Activated CD4-positive, alpha-beta T cell treated with anti-CD3 and anti-CD28 coated beads for 36 hours (primary cell): Measurements from ENCODE around the gene ZFP69. TPM values are rescaled to one million over a fixed set of nuclear protein-coding genes. Genes with fewer than 3 reads are reported as not detected.

Experiments used
- ATAC-seq: fragments of 200-7000 bp; cut with Tn5 transposase; one replicate; pipeline ENCODE4 v1.10.0; 2021; ENCODE audit warnings: mild to moderate bottlenecking, moderate library complexity
- CTCF ChIA-PET: fragments of 350-600 bp; sonication (Branson Sonifier 250); formaldehyde crosslinking; loops from one replicate; lab custom pipeline; 2021; ENCODE audit warnings: antibody characterized with exemption; lab: Charles Lee
- POLR2A ChIA-PET: fragments of 350-600 bp; sonication (Branson Sonifier 250); formaldehyde crosslinking; loops from one replicate; lab custom pipeline; 2021; ENCODE audit warnings: antibody characterized with exemption, inconsistent platforms; lab: Charles Lee
- DNase-seq: peaks from one replicate; pipeline ENCODE4 v3.0.0-alpha.2; 2020
- H3K27ac Mint-ChIP-seq: one replicate; pipeline ENCODE4 v1.8.0; 2021; ENCODE audit warnings: mixed read lengths
- H3K27me3 Mint-ChIP-seq: one replicate; pipeline ENCODE4 v1.8.0; 2021; ENCODE audit warnings: mixed read lengths
- H3K36me3 Mint-ChIP-seq: one replicate; pipeline ENCODE4 v1.8.0; 2021; ENCODE audit warnings: low read depth, mixed read lengths
- H3K4me1 Mint-ChIP-seq: one replicate; pipeline ENCODE4 v1.8.0; 2021; ENCODE audit warnings: mixed read lengths
- H3K4me3 Mint-ChIP-seq: one replicate; pipeline ENCODE4 v1.8.0; 2021; ENCODE audit warnings: mild to moderate bottlenecking, moderate library complexity, mixed read lengths
- H3K9me3 Mint-ChIP-seq: one replicate; pipeline ENCODE4 v1.8.0; 2021; ENCODE audit warnings: low read depth, mixed read lengths
- intact Hi-C, 2 experiments: fragments of 100-400 bp; cut with DNase I in 1 of 2; cut with micrococcal nuclease in 1 of 2; formaldehyde crosslinking; loops; one replicate each; pipeline versions ENCODE4 v1.14.2 to v1.15.1; 2022 to 2024; cut with DNase I, micrococcal nuclease
- total RNA-seq, 2 experiments: library from RNA; stranded (reverse); gene quantifications; one replicate each; pipeline ENCODE4 v1.2.3, GENCODE V29; 2021

ZFP69 gene
- total RNA-seq, 2 experiments from 2014 or later = 4.6 to 5.4 TPM

DNA sequence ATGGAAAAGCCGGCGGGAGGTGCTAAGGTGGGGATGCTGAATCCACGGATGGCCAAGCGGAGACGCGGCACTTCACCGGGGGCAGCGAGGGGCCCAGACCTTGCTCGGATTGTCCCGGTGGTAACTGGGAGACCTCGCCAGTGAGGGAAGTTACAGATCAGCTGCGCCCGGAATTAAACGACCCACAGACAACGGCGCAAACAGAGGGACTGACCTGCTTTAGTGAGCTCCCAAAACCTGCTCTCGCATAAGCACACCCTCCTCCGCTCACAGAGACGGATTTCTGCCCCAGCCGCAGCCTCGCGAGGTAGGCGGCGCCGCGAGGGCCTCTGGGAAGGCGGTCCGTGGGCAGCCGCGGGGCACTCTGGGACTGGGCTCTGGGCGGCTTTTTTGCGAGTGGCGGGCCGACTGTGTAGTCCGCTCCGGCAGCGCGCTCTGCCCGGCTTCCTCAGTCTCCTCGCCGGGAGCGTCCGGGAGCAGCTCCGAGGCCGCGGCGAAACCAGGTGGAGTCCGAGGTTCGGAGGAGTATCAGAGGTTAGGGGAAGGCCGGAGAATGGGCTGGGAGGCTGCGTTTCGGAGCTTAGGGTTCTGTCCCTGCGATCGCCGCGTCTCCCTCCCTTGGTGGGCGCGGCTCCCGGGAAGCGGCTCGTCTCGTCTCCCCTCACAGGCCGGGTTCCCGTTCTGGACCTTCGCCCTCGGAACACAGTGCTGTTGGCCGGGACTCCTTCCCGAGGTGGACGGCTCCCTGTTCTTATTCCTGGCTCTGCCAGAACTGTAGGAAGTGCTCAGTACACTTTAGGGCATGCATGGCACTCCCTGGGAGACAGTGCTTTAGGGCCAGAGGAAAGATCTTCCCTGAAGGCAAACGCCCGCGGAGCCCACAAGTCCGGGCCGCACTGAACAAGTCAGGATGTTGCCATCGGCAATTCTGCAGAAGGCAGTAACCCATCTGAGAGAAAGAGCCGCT is 31.6 kb downstream of the ZFP69 start, which contains the start of gene EXO5:
EXO5 (plus strand) TSS at position 393 of the 967 bp plus-strand sequence. CDS start 5,778 bp downstream, outside the sequence.
- H3K27me3 Mint-ChIP-seq = no peaks in the 10 kb centered on the region
- peak within 1 kb of the TSS; percentile 88 for H3K27ac Mint-ChIP-seq
- CTCF ChIA-PET = interaction anchor here (1.1 to 1.8 kb wide), 4 partner anchors 9 to 1290 kb away, joined by 3 to 15 read pairs (median 3); partner anchors contain the start of gene ZNF684
- H3K4me1 Mint-ChIP-seq = peaks cover 14% of the 10 kb centered on the region
- peaks cover 22% of the 10 kb centered on the region for H3K9me3 Mint-ChIP-seq
- POLR2A ChIA-PET = interaction anchor here (0.6 to 1.0 kb wide), 5 partner anchors 24 to 341 kb away, joined by 3 to 6 read pairs (median 4); partner anchors contain the start of gene ZFP69
- peak; percentile 99 for ATAC-seq
- peak within 1 kb of the TSS; percentile 75 for H3K4me3 Mint-ChIP-seq
- peaks cover 60% of the 10 kb centered on the region for H3K36me3 Mint-ChIP-seq
- DNase-seq = peak; percentile 94
- intact Hi-C loops = loop anchor here (1.0 kb wide), 4 partner anchors 23 to 58 kb away; partner anchors contain the start of genes ZNF684 (in 2 of the 2), ZFP69 (in 1 of the 2) and ZFP69B (in 1 of the 2)

DNA sequence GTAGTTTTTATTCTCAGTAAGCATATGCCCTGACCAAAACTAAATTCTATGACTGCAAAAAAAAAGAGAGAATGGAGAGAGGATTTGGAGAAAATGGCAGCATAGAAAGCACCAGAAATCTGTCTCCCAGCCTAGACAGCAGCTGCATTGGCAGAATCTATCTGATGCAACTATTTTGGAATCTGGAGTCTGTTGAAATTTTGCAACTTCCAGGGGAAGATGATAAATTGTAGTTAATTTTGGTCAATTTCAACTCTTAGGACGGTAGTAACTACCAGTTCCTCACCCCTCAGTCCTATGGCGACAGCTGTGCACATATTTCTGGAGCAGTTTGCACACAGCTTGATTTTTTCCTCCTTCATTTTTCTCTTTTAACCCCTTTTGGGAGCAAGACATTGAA is 42.4 kb downstream of the ZFP69 start:
- POLR2A ChIA-PET = interaction anchor here (0.6 kb wide), 1 partner anchor 178 kb away, joined by 3 read pairs; no protein-coding TSS in a partner anchor
- ATAC-seq (no peak), DNase-seq (no peak)
- no peak overlapping the region for H3K27ac Mint-ChIP-seq
- intact Hi-C loops = no loop called here
- peaks cover 41% of the 10 kb centered on the region for H3K9me3 Mint-ChIP-seq
- peaks cover 3% of the 10 kb centered on the region for H3K27me3 Mint-ChIP-seq
- no peaks in the 10 kb centered on the region for H3K4me1 Mint-ChIP-seq
- peaks cover 27% of the 10 kb centered on the region for H3K36me3 Mint-ChIP-seq
- CTCF ChIA-PET = interaction anchor here (1.4 kb wide), 1 partner anchor 13 kb away, joined by 4 read pairs; no protein-coding TSS in a partner anchor
- no peak overlapping the region for H3K4me3 Mint-ChIP-seq

DNA sequence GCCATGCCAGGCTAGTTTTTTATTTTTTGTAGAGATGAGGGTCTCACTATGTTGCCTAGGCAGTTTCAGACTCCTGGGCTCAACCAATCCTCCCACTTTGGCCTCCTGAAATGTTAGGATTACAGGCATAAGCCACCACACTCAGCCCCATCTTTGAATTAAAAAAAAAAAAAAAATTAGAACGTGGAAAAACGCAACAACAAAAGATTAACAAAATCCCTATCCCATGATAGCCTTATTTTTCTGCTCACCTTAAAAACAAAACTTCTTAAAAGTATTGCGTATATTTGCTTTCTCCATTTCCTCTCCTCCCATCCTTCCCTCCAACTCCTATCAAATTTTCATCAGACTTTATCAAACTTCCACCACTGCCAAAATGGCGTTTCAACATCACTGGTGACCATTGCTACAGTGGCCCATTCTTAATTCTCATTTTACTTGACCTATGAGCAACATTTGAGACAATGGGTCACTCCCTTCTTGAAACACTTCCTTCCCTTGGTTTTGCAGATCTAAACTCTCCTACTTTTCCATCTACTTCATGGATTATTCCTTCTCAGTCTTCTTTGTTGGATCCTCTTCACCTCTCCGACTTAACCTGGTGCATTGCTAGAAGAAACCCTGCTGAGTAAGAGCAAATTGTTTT is 53.8 kb downstream of the ZFP69 start:
- Mint-ChIP-seq H3K4me3 (peak overlapping the region; percentile 88), H3K9me3 (peaks cover 12% of the 10 kb centered on the region), H3K27me3 (peaks cover 10% of the 10 kb centered on the region), H3K4me1 (peaks cover 17% of the 10 kb centered on the region), H3K36me3 (peaks cover 16% of the 10 kb centered on the region), H3K27ac (peak overlapping the region; percentile 83)
- ATAC-seq (no peak), DNase-seq (no peak)
- intact Hi-C loops = loop anchor here (1.0 to 5.0 kb wide), 8 partner anchors 23 to 369 kb away; partner anchors contain the start of genes EXO5 (in 2 of the 2), RIMS3 (in 2 of the 2), ZFP69B (in 2 of the 2) and CITED4 (in 1 of the 2)
- CTCF ChIA-PET = interaction anchor here (0.7 to 2.4 kb wide), 11 partner anchors 21 to 422 kb away, joined by 3 to 15 read pairs (median 3); partner anchors contain the start of genes EXO5 and NFYC
- POLR2A ChIA-PET = interaction anchor here (0.8 to 1.0 kb wide), 2 partner anchors 158 to 449 kb away, joined by 3 read pairs; partner anchors contain the start of gene SMAP2

DNA sequence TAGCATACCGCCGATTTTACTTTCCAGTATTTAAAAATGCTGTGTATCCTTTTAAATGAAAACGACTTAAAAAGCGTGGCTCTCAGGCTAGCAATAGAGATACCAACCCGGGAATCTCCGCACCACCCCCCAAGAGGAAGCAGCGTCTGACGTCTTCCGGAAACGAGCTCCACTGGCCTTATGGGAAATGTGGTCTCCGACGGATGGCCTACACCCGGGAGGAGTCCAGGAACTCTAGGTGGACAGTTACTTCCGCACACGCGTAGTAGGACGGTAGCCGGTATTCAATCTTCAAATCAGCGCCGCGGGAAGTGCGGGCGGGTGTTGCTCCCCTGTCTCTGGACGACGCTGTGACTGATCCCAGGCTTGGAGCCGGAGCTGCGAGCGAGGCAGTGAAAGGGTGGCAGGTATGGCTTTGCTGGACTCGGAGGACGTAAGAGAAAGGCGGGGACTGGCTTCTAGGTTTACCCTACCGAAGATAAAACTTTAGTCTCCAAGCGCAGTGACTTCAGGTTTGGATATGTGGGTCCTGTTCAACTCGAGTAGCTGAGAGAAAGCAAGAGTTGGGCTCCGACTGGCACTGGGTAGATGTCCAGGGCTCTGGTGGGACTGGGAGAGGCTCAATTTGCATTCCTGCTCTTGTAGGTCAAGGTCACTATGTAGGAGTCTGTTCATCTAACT is 54.4 kb downstream of the ZFP69 start, which contains the start of gene ZNF684:
ZNF684 (plus strand) TSS at position 257 of the 681 bp plus-strand sequence. CDS start 1,530 bp downstream, outside the sequence.
- peak; percentile 91 for DNase-seq
- POLR2A ChIA-PET = interaction anchor here (0.7 to 1.0 kb wide), 3 partner anchors 82 to 449 kb away, joined by 3 to 4 read pairs (median 3); partner anchors contain the start of gene SMAP2
- peak within 1 kb of the TSS; percentile 83 for H3K27ac Mint-ChIP-seq

DNA sequence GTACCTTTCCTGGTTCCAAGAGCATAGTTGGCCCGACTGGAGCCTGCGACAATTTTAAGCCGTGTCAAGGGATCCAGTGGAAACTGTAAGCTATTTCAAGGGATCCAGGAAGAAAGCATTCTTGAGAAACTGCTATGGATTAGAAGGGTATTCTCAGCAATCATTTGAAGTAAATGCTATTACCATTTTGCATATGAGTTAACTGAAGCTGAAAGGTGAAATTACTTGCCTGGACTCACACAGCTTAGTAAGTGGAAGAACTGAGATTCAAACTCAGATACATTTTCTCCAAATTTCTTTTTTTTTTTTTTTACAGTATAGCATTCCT is 54.9 kb downstream of the ZFP69 start:
- ChIA-PET POLR2A (interaction anchor here (0.7 kb wide), 1 partner anchor 82 kb away, joined by 4 read pairs; no protein-coding TSS in a partner anchor), CTCF (interaction anchor here (0.6 to 2.4 kb wide), 33 partner anchors 8 to 1103 kb away, joined by 3 to 15 read pairs (median 4); partner anchors contain the start of genes EXO5, NFYC and ZFP69B)
- DNase-seq (no peak), ATAC-seq (no peak)
- intact Hi-C loops = loop anchor here (2.0 to 5.0 kb wide), 4 partner anchors 135 to 387 kb away; partner anchors contain the start of genes CITED4 (in 1 of the 2), RIMS3 (in 1 of the 2) and RLF (in 1 of the 2)
- Mint-ChIP-seq H3K27ac (peak overlapping the region; percentile 83), H3K4me1 (peaks cover 17% of the 10 kb centered on the region), H3K9me3 (peaks cover 8% of the 10 kb centered on the region), H3K4me3 (peak overlapping the region; percentile 88), H3K36me3 (peaks cover 20% of the 10 kb centered on the region), H3K27me3 (peaks cover 6% of the 10 kb centered on the region)

More for the DNA sequence above, 54.4 kb downstream of the ZFP69 start, which contains the start of gene ZNF684:
- peak; percentile 98 for ATAC-seq
- CTCF ChIA-PET = interaction anchor here (0.6 to 2.4 kb wide), 24 partner anchors 8 to 689 kb away, joined by 3 to 15 read pairs (median 4); partner anchors contain the start of genes EXO5, NFYC and ZFP69B
- Mint-ChIP-seq H3K36me3 (peaks cover 17% of the 10 kb centered on the region), H3K27me3 (peaks cover 6% of the 10 kb centered on the region), H3K4me3 (peak within 1 kb of the TSS; percentile 88), H3K4me1 (peaks cover 17% of the 10 kb centered on the region), H3K9me3 (peaks cover 8% of the 10 kb centered on the region)
- intact Hi-C loops = loop anchor here (1.0 to 5.0 kb wide), 9 partner anchors 23 to 387 kb away; partner anchors contain the start of genes EXO5 (in 2 of the 2), RIMS3 (in 2 of the 2), ZFP69B (in 2 of the 2) and CITED4 (in 1 of the 2)

DNA sequence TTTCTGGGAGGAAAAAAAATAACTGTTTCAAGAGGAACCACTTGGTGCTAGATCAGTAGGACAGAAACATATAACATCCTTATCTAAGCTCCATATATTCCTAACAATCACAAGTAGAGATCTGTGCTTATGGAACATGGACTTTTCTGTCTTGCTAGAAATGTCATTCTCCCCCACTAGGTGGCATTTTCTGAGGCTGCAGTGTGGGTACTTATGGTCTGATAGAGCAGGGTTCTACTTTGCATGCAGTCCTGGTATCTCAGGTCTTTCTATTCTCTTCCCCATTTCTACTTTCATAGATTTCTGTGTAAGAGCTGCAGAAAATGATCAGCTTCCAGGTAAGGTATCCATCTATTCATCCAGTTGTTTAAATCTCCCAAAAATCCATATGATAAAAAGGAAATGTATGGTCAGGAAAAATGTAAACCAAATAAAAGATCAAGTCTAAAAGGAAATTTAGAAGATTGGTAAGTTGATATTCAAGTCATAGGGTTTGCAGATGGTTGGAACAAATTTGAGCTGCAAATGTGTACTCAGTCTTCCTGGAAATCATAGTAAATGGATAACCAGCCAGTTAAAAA is 55.8 kb downstream of the ZFP69 start:
- peaks cover 6% of the 10 kb centered on the region for H3K9me3 Mint-ChIP-seq
- H3K36me3 Mint-ChIP-seq = peaks cover 23% of the 10 kb centered on the region
- intact Hi-C loops = loop anchor here (2.0 to 5.0 kb wide), 4 partner anchors 134 to 388 kb away; partner anchors contain the start of genes CITED4 (in 1 of the 2), RIMS3 (in 1 of the 2) and RLF (in 1 of the 2)
- peak overlapping the region; percentile 88 for H3K4me3 Mint-ChIP-seq
- ChIA-PET CTCF (interaction anchor here (0.6 to 2.4 kb wide), 40 partner anchors 9 to 1102 kb away, joined by 3 to 15 read pairs (median 4); partner anchors contain the start of genes EXO5, NFYC and ZFP69B), POLR2A (interaction anchor here (0.6 to 0.9 kb wide), 4 partner anchors 25 to 243 kb away, joined by 3 to 5 read pairs (median 4); no protein-coding TSS in a partner anchor)
- peaks cover 4% of the 10 kb centered on the region for H3K27me3 Mint-ChIP-seq
- peaks cover 17% of the 10 kb centered on the region for H3K4me1 Mint-ChIP-seq
- ATAC-seq (peak; percentile 17), DNase-seq (peak; percentile 47)
- H3K27ac Mint-ChIP-seq = no peak overlapping the region

DNA sequence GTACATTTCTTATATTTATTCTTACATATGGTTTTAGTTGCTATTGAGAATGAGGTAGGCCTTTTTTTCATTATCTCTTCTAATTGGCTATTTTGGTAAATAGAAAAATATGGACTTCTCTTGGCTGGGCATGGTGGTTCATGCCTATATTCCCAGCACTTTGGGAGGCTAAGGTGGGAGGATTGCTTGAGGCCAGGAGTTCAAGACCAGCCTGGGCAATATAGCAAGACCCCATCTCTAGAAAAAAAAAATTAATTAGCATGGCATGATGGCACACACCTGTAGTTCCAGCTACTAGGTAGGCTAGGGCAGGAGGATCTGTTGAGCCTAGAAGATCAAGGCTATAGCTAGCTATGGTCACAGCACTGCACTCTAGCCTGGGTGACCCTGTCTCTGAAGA is 57.5 kb downstream of the ZFP69 start:
- POLR2A ChIA-PET = no interaction called here
- intact Hi-C loops = loop anchor here (5.0 kb wide), 3 partner anchors 133 to 372 kb away; partner anchors contain the start of genes CITED4 (in 1 of the 2), RIMS3 (in 1 of the 2) and RLF (in 1 of the 2)

DNA sequence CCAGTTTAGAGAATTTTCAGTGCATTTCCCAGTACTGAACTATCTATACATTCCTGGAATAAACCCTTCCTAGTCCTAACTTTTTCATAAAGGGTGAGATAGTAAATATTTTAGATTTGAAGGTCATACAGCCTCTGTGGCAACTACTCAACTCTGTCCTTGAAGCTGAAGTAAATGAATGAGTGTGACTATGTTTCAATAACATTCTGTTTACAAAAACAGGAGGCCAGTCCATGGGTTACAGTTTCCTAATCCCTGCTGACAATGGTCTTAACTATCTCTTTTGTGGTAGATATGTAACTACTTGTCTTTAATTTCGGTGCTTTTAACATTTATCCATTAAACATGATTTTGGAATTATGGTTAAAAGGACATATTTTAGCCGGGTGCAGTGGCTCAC is 58.6 kb downstream of the ZFP69 start:
- ChIA-PET CTCF (no interaction called here), POLR2A (no interaction called here)
- DNase-seq (no peak), ATAC-seq (no peak)
- no peak overlapping the region for H3K27ac Mint-ChIP-seq
- peaks cover 2% of the 10 kb centered on the region for H3K27me3 Mint-ChIP-seq
- H3K4me3 Mint-ChIP-seq = no peak overlapping the region
- peaks cover 3% of the 10 kb centered on the region for H3K9me3 Mint-ChIP-seq
- H3K36me3 Mint-ChIP-seq = peaks cover 23% of the 10 kb centered on the region
- peaks cover 17% of the 10 kb centered on the region for H3K4me1 Mint-ChIP-seq
- intact Hi-C loops = no loop called here

More for the DNA sequence above, 57.5 kb downstream of the ZFP69 start:
- H3K4me3 Mint-ChIP-seq = no peak overlapping the region
- H3K36me3 Mint-ChIP-seq = peaks cover 23% of the 10 kb centered on the region
- H3K27ac Mint-ChIP-seq = no peak overlapping the region
- no peak for DNase-seq
- ATAC-seq = no peak
- CTCF ChIA-PET = no interaction called here
- H3K4me1 Mint-ChIP-seq = peaks cover 17% of the 10 kb centered on the region
- peaks cover 4% of the 10 kb centered on the region for H3K27me3 Mint-ChIP-seq
- H3K9me3 Mint-ChIP-seq = peaks cover 6% of the 10 kb centered on the region

DNA sequence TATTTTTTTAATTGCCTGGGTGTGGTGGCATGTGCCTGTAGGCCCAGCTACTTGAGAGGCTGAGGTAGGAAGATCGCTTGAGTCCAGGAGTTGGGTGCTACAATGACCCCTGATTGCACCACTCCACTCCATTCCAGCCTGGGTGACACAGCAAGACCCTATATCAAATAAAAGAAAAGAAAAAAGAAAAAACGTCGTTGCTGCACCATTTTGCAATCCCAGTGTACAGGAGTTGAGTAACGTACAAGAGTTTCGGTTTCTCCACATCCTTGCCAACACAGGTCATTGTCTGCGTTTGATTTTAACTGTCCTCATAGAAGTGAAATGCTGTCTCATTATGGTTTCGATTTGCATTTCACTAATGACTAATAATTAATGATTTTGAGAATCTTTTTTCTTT is 62.2 kb downstream of the ZFP69 start:
- CTCF ChIA-PET = interaction anchor here (0.6 to 0.9 kb wide), 2 partner anchors 8 to 458 kb away, joined by 3 to 5 read pairs; partner anchors contain the start of gene ZNF684
- ATAC-seq (no peak), DNase-seq (no peak)
- Mint-ChIP-seq H3K27ac (no peak overlapping the region), H3K4me3 (no peak overlapping the region), H3K9me3 (no peaks in the 10 kb centered on the region), H3K36me3 (peaks cover 40% of the 10 kb centered on the region), H3K4me1 (no peaks in the 10 kb centered on the region), H3K27me3 (no peaks in the 10 kb centered on the region)
- POLR2A ChIA-PET = no interaction called here
- intact Hi-C loops = no loop called here
